GDM1 (cell line): ENCODE measurements around the gene ACR.

Source experiments
- DNase-seq: peaks from one replicate; lab custom pipeline; 2025; lab: John Stamatoyannopoulos, UW

ACR gene

GRCh38 chr22:50717709-50718351 is 20.2 kb upstream of the ACR start:
- no peak for DNase-seq

GRCh38 chr22:50718352-50718709 is 19.7 kb upstream of the ACR start:
- no peak for DNase-seq

DNA sequence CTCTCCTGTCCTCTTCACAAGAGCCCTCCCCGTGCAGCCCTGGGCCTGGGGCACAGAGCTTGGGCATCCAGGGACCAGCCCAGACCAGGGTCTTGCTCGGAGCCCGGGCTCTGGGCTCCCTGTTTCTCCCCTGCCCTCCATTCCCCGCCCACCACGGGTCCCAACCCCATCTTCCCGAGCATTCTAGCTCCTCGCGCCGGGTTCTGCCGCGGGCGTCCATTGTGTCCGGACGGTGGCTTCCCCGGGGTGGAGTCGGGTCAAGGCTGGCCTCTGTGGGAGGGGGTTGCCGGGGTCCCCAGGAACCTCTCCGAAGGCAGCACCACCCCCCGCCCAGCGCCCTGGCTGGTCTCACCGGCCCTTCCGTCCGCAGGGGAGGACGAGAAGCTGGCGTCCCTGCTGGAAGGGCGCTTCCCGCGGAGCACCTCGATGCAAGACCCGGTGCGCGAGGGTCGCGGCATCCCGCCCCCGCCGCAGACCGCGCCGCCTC is 18.1 kb upstream of the ACR start:
- DNase-seq, result no peak

GRCh38 chr22:50720301-50721256 is 17.4 kb upstream of the ACR start:
- DNase-seq, result no peak

DNA sequence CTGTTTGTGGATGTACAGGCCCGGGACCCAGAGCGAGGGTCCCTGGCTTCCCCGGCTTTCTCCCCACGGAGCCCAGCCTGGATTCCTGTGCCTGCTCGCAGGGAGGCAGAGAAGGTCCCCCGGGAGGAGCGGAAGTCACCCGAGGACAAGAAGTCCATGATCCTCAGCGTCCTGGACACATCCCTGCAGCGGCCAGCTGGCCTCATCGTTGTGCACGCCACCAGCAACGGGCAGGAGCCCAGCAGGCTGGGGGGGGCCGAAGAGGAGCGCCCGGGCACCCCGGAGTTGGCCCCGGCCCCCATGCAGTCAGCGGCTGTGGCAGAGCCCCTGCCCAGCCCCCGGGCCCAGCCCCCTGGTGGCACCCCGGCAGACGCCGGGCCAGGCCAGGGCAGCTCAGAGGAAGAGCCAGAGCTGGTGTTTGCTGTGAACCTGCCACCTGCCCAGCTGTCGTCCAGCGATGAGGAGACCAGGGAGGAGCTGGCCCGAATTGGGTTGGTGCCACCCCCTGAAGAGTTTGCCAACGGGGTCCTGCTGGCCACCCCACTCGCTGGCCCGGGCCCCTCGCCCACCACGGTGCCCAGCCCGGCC is 16.7 kb upstream of the ACR start:
- DNase-seq, result no peak

DNA sequence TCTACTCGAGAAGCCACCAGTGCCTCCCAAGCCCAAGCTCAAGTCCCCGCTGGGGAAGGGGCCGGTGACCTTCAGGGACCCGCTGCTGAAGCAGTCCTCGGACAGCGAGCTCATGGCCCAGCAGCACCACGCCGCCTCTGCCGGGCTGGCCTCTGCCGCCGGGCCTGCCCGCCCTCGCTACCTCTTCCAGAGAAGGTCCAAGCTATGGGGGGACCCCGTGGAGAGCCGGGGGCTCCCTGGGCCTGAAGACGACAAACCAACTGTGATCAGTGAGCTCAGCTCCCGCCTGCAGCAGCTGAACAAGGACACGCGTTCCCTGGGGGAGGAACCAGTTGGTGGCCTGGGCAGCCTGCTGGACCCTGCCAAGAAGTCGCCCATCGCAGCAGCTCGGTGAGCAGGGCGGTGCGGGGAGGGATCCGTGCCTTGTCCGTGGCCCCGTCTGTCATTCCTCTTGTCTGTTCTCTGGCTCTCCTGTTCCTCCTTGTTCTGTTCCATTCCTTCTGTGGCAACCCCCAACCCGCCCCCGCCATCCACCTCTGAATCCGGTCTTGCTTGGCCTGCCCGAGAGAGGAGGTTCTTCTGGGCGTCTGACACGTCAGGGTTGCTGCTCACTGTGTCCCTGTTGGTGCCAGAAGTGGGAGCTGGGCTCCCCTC is 15.8 kb upstream of the ACR start:
- DNase-seq, result no peak

- no peak for DNase-seq
Observed at GRCh38 chr22:50722716-50723428, 15.1 kb upstream of the ACR start.

DNA sequence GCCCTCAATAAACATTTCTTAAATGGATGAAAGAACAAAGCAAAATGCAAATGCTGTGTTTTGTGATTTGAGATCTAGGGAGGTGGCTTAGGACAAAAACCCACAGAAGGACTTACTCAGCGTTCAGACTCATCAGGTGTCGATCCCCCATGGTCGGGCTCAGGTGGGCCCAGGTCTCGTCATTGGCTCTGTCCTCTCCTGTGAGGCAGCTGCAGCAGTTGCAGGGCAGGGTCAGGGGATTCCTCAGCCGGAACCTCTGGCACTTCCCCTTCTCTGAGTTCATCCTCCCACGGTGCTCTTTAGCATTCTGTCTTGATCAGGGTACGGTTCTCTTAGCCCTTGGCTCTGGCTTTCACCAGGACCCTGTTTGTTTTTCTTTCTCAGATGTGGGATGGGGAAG is 14.0 kb upstream of the ACR start:
- DNase-seq, result no peak

DNA sequence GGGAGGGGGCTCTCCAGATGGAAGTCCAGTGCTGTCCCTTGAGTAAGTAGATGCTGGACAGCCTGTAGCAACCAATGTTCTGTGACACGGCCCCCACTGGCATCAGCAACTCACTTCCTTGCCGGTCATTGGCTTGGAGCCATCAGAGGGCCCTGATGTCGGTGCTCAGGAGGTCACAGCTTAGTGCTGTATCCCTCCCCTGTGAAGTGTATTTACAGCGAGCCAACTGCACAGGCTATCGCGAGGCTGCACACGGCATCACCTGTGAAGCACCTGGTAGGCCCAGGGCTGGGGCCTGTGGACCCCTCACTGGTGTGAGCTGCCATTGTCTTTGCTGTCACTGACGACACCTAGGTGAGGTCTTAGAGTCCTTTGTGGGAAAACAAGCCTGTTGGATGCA is 13.4 kb upstream of the ACR start:
- DNase-seq, result no peak

DNA sequence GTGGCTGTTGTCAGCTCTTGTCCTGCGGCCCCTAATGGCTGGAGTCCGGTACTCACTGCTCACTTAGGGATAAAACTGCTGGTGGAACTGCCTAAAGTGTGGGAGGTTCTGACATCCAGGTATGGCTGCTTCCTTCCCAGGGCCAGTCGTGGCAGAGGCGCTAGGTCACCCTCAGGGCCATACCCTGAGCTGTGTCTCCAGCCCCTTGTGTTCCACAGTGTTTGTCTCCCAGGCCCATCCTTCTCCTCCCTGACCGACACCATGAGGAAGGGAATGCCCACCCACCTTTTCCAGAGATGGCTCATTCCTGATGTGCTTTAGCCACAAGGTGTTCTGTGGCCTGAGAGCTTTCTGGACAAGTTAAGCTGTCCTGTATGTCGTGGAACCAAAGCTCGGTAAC is 12.4 kb upstream of the ACR start:
- no peak for DNase-seq

DNA sequence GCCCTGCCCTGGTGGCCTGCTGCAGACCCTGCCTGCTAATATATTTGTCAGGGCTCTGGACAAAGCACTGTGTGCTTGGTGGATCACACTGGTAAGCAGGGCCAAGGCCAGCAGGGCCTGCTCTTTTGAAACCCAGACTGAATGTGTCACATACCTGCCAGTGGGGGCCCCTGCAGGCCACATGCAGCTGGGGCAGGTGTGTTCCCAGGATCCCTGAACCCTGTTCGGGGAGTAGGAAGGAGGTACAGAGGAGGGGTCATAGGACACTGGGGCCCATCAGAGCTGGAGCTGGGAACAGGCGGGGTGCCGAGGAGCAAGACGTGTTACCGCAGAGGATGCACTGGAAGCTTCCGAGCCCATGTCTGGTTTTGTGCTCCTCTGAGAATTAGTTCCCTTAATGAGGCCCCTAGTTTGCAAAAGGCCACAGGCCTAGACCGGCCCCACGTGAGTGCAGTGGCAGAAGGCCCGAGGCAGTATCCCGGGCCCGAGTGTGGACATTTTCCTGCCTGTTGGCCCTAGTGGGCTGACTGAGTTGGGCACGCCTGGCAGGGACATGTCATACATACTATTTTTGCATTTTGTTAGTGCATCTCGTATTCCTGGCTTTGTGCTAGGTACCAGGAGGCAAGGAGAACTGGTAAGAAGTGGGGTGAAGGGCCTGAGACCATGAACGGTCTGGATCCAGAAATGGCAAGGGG is 11.2 kb upstream of the ACR start:
- no peak for DNase-seq

DNA sequence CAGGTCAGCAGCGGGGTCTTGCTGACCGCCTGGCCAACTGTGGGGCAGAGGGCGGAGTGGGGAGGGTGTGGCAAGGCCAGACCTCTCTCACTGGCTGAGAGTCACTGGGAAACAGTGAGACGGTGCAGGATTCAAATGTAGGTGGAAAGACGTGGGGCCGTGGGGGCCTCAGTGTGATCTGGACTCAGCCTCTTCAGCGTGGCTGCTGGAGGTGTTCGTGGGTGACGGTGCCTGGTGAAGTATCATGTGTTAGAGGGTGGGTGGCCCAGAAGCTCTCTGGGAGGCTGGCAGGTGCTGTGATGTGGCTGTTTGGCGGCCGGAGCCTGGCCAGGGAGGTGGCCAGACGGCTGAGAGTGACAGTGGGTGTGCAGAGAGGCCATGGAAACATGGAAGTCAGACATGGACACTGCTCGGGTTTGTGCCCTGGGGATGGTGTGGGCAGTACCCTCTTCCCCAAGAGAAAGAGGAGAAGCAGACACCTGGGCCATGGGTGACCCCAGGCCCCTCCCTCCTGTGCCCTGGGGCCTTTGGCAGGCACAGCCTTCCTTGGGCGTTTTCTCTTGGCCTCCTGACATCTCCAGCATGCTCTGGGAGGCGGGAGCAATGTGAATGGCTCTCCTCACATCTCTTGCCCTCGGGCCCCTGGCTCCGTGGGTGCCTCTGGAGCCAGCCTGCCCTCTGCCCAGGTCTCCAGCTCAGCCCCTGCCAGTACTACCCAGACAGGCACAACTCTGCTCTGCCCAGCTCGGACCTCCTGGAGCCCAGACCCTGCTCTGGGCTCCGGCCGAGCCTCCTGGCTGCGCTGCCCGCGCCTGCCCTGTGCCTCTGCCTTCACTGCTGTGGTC is 10.1 kb upstream of the ACR start:
- no peak for DNase-seq

DNA sequence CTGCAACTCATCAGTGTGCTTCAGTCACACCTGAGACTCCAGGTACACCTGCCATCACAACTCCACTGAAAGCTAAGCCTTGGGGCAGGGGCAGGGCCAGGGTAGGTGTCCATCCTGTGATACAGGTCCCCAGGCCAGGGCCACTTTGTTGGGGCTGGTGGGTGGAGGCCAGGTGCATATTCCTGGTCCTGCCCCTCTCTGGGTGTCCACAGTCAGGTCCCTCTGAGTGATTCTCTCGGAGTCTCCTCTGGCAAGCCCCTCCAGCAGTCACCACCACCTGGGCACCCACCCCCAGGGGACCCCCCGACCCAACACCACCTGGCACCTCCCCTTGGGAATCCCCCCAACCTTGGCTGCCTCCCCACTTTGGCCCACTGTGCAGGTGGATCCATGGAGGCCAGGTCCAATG is 9.5 kb upstream of the ACR start:
- DNase-seq, result no peak

DNA sequence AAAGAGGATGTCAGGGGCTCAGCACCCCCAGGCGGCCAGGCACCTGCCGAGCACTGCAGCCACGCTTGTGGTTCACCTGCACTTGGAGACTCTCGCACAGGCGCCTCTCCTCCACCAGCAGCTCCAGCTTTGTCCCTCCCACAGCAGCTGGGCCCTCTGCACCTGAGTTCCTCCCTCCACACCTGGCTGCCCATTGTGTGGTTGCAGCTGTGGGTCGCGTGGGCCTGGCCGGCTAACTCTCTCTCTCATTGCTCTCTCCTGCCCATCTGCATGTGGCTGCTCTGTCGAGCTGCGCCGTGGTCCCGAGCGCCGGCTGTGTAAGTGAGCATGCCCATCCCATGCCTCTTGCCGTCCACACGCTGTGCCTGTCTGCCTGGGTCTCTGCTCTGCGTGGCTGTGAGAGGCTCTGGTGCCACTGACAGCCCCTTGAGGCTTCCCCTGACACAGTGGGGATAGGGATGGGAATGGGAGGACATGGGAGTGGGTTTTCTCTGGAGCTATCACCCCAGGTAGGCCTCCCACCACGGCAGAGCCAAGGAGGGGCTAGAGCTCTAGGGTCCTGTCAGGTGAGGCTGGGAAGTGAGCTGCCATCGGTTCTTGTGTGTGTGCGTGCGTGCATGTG is 8.5 kb upstream of the ACR start:
- no peak for DNase-seq

GRCh38 chr22:50730013-50730891 is 7.8 kb upstream of the ACR start:
- DNase-seq, result no peak

- DNase-seq, result no peak
Observed at GRCh38 chr22:50730941-50731661, 6.9 kb upstream of the ACR start.

DNA sequence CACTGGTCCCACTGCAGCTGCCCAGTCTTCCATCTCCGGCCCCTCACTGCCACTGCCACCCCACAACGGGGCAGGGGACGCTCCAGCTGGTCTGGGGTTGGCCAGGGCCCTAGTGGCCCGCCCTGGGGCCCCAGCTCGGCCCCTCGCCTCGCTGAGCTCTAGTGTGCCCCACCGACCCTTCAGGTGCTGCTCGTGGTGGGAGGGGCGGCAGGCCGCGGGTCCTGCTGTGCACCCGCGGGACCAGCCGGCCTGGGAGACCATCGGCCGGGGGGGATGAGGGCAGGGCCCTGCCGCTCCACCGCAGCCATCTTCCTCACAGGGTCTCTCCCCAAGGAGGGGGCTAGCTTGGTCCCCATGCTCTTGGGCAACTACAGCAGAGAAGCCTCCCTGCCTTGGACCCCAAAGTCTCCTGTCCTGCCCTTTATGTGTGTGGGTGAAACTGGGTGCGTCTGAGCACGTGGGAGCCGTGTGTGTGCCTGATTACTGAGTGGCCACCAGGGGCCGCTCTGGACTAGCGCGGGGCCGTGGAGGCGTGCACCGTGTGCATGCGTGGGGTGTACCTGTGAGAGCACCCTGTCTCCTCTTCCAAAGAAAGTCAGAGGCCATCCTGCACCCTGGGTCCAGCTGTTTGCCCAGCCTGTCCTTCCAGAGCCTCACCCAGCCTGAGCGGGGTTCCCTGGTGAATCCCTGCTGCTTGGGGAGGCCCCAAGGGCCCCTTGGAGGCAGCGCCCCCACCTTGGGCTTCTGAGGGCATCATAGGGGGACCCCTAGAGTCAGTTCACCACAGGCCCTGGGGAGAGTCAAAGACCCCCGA is 6.0 kb upstream of the ACR start:
- DNase-seq, result no peak
